Left ventricle myocardium inferior (tissue), 1 donor: ENCODE results near the gene HEXIM2. TPM values are rescaled to one million over a fixed set of nuclear protein-coding genes. Genes with fewer than 3 reads are reported as not detected.

Experiments used
- DNase-seq: peaks from one replicate; pipeline ENCODE4 v3.0.0-alpha.2; 2020
- H3K27ac ChIP-seq: fragments of 200-600 bp; replicated peaks from 2 replicates; pipeline ENCODE4 v1.8.0; 2021
- H3K27me3 ChIP-seq: fragments of 200-600 bp; 2 replicates; pipeline ENCODE4 v1.8.0; 2021; ENCODE audit warnings: low read depth
- H3K36me3 ChIP-seq: fragments of 200-600 bp; 2 replicates; pipeline ENCODE4 v1.8.0; 2021
- H3K4me1 ChIP-seq: fragments of 200-600 bp; 2 replicates; pipeline ENCODE4 v1.8.0; 2021
- H3K4me3 ChIP-seq: fragments of 200-600 bp; 2 replicates; pipeline ENCODE4 v1.8.0; 2021; ENCODE audit warnings: mild to moderate bottlenecking, moderate library complexity
- H3K9me3 ChIP-seq: fragments of 200-600 bp; replicated peaks from 2 replicates; pipeline ENCODE4 v1.8.0; 2021
- intact Hi-C: fragments of 100-400 bp; cut with micrococcal nuclease; formaldehyde crosslinking; loops from one replicate; pipeline ENCODE4 v1.11.0; 2022
- total RNA-seq: library from RNA; stranded (reverse); fragmentation: NEBNext Ultra II Directional; extraction: Animal tissue kit (Norgen Biotek cat#: 25700); gene quantifications from one replicate; pipeline ENCODE4 v1.2.1, GENCODE V29; 2021
- TF ChIP-seq, protein P1 (sequence below): fragments of 200-600 bp; IDR thresholded peaks from 2 replicates; pipeline ENCODE4 v1.8.0; 2021; ENCODE audit warnings: antibody characterized with exemption, mild to moderate bottlenecking, borderline replicate concordance
- donor health status: DM: no; HTN: yes; CAD: no; lungs with severe emphysema.

Gene HEXIM2
- total RNA-seq, 1 donor from 2014 or later = 7.0 TPM

DNA sequence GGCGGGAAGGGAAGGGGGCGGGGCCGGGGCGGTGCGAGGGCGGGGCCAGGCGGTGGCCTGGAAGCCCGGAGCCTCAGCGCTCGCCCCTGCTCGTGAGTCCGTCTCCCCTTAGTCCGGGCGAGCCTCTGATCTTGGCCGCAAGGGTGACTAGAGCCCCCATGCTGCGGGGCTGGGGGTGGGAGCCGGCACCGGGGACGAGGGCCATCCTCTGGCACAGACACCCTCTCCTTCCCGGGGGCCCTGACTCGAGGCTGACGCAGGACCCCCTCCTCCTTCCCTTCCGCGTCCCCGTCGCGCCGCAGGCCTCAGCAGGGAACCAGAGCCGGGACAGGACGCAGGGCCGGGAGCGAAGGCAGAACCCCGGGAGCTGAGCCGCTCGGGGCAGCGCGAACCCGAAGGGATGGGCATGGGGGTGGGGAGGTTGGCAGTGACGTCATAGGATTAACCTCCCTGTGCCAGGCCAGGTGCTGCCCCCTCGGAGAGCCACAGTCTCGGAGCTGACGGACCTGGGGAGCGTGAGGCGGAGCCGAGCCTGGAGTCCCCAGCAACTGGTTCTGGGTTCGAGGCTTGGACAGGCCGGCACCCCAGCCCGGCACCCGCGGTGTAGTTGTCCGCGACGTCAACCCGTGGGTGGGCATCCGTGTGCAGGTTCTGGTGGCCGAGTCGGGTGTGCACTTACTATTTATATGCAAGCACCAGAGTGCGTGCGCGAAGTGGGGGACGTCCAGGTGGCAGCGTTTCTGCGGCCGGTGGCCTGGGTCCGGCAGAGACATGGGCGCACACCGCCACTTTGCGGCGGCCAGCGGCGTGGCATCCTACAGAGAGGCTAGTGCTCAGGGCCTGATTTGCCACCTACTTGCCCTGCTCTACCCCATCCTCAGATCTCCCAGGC is 28.9 kb upstream of the HEXIM2 start:
- TF ChIP-seq, protein P1, sequence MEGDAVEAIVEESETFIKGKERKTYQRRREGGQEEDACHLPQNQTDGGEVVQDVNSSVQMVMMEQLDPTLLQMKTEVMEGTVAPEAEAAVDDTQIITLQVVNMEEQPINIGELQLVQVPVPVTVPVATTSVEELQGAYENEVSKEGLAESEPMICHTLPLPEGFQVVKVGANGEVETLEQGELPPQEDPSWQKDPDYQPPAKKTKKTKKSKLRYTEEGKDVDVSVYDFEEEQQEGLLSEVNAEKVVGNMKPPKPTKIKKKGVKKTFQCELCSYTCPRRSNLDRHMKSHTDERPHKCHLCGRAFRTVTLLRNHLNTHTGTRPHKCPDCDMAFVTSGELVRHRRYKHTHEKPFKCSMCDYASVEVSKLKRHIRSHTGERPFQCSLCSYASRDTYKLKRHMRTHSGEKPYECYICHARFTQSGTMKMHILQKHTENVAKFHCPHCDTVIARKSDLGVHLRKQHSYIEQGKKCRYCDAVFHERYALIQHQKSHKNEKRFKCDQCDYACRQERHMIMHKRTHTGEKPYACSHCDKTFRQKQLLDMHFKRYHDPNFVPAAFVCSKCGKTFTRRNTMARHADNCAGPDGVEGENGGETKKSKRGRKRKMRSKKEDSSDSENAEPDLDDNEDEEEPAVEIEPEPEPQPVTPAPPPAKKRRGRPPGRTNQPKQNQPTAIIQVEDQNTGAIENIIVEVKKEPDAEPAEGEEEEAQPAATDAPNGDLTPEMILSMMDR = peak; percentile 83
- DNase-seq = peak; percentile 86
- peaks cover 4% of the 10 kb centered on the region for H3K36me3 ChIP-seq
- H3K9me3 ChIP-seq = no peaks in the 10 kb centered on the region
- intact Hi-C loops = no loop called here
- H3K27me3 ChIP-seq = no peaks in the 10 kb centered on the region
- H3K4me1 ChIP-seq = peaks cover 74% of the 10 kb centered on the region
- peak overlapping the region; percentile 99 for H3K27ac ChIP-seq
- H3K4me3 ChIP-seq = peak overlapping the region; percentile 97

DNA sequence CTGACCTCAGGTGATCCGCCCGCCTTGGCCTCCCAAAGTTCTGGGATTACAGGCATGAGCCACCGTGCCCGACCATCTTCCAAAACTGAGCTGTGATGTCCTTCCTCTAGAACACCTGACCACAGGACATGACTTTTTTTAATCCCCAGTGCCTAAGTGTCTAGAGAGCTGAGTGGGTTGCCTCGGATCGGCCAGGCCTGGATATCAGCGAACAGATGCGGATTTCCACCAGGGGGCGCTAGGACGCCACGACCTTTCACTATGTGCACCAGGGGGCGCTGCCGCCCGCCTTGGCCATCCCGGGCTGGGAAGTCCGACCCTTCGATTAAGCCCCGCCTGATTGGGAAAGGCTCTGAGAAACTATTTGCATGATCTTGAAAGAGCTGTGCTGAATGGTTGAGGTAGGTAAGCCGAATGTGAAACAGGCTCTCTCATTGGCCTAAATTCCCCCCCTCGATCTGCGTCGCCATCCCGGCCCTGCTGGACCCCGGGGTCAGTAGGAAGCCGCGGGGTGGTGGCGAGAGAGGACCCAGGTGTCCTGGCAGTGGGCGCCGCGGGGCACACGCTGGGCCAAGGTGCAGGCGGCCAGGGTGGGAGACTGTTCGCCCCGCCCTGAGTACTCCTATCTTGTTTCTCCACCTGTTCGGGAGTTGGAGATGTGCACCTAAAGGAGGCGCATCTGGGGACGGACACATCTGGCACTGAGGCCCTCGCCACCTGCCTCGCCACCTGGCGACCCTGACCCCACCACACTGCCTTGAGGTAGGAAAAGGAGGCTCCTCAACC is 26.3 kb upstream of the HEXIM2 start, which contains the start of gene ACBD4:
Gene ACBD4 (plus strand): TSS at position 496 of the 786 bp plus-strand sequence. CDS start 458 bp downstream, outside the sequence.
- intact Hi-C loops = loop anchor here (5.0 kb wide), 1 partner anchor 62 kb away; no protein-coding TSS in a partner anchor
- TF ChIP-seq, protein P1 = peak; percentile 100
- Histone ChIP-seq H3K9me3 (no peaks in the 10 kb centered on the region), H3K27me3 (no peaks in the 10 kb centered on the region), H3K27ac (peak within 1 kb of the TSS; percentile 81), H3K4me1 (peaks cover 48% of the 10 kb centered on the region), H3K36me3 (peaks cover 22% of the 10 kb centered on the region), H3K4me3 (peak within 1 kb of the TSS; percentile 91)
- DNase-seq = peak; percentile 94

DNA sequence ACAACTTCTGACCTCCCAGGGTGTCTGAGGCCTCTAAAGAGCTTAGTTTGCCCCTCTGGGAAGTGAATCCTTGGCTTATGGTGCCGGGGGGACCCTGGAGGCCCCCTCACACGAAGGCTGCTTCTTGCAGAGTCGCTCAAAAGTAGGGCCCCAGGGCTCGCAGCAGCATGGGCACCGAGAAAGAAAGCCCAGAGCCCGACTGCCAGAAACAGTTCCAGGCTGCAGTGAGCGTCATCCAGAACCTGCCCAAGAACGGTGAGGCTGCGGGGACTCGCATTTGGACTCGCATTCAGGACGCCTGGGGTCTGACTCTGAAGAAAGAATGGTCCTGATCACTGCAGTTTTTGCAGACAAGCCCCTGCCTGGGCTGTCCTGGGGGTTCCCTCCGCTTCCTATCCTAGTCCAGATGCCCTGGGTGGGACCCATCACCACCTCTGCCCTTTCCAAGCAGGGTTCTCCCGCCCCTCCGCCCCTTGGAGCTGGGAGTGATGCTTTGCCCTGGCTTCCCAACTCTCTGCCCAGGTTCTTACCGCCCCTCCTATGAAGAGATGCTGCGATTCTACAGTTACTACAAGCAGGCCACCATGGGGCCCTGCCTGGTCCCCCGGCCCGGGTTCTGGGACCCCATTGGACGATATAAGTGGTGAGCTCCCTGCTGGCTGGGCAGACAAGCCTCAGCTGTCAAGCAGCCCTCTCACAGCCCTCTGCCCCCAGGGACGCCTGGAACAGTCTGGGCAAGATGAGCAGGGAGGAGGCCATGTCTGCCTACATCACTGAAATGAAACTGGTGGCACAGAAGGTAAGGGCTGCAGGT is 25.5 kb upstream of the HEXIM2 start:
- intact Hi-C loops = loop anchor here (5.0 kb wide), 1 partner anchor 61 kb away; no protein-coding TSS in a partner anchor
- Histone ChIP-seq H3K4me1 (peaks cover 40% of the 10 kb centered on the region), H3K27me3 (no peaks in the 10 kb centered on the region), H3K9me3 (no peaks in the 10 kb centered on the region), H3K4me3 (peak overlapping the region; percentile 91), H3K27ac (peak overlapping the region; percentile 81), H3K36me3 (peaks cover 22% of the 10 kb centered on the region)
- DNase-seq = peak; percentile 22
- TF ChIP-seq, protein P1 = no peak

DNA sequence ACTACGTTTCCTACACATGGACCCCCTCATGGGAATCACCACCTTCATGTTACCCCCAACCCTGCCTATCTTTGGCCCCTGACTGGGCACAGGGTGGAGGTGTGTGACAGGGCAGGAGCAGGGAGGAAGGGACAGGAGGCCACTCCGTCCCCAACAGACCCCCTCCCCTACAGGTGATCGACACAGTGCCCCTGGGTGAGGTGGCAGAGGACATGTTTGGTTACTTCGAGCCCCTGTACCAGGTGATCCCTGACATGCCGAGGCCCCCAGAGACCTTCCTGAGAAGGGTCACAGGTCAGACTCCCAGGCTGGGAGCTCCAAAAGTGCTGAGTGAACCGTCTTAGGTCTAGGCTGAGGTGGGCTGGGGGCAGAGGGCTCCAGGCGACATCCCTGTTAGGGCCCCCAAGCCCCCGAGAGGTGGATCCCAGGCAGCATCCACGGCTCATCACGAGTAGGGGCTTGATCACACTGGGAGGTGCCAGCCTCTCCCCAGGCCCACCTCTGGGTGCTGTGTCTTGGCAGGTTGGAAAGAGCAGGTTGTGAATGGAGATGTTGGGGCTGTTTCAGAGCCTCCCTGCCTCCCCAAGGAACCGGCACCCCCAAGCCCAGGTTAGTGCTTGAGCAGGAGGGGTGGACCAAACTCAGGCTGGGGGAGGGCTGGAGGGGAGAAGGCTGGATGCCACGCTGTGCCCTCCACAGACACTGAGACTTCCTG is 24.7 kb upstream of the HEXIM2 start:
- no peaks in the 10 kb centered on the region for H3K9me3 ChIP-seq
- intact Hi-C loops = loop anchor here (5.0 kb wide), 1 partner anchor 60 kb away; no protein-coding TSS in a partner anchor
- H3K27ac ChIP-seq = no peak overlapping the region
- H3K27me3 ChIP-seq = no peaks in the 10 kb centered on the region
- no peak overlapping the region for H3K4me3 ChIP-seq
- DNase-seq = peak; percentile 9
- TF ChIP-seq, protein P1 = no peak
- H3K4me1 ChIP-seq = peaks cover 32% of the 10 kb centered on the region
- H3K36me3 ChIP-seq = peaks cover 22% of the 10 kb centered on the region
